Measurements from ENCODE around the gene UPB1.

UPB1 gene

DNA sequence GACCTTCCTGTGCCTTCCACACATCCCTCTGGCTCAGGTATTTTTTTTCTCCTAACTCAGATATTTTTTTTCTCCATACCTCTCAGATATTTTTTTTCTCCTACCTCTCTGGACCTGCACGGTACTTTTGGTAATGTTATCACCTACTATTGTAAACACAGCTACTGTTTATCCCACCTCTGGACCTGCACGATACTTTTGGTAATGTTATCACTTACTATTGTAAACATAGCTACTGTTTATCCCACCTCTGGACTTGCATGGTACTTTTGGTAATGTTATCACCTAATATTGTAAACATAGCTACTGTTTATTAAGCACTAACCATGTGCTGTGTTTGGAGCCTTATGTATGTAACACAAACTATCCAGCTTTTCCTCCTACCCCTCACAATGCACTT is 12.1 kb upstream of the UPB1 start:
- TF ChIP-seq CTCF (IDR thresholded peaks at IDR 0.05): no peak

GRCh38 chr22:24483976-24484545 is 11.1 kb upstream of the UPB1 start:
- TF ChIP-seq CTCF (IDR thresholded peaks at IDR 0.05): no peak

DNA sequence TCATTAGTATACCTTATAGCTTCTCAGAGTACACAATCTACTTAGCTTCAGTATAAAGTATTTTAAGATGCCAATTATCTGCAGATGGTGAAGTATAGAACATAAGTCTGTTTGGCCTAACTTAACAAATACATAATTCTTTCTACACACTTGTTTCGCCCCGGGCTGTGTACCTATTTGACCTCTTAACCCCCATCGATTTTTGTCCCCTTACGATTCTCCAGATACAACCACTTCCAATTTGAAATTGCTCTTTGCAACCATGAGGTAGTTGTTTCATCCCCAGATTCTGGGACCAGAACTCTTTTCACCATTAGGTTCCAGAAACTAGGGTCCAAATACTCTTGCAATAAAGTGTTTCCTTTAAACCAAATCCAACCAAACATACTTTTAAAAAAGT is 10.0 kb upstream of the UPB1 start:
- no peak for TF ChIP-seq CTCF (IDR thresholded peaks at IDR 0.05)

GRCh38 chr22:24485608-24486007 is 9.5 kb upstream of the UPB1 start:
- no peak for TF ChIP-seq CTCF (IDR thresholded peaks at IDR 0.05)

- no peak for TF ChIP-seq CTCF (IDR thresholded peaks at IDR 0.05)
Measured at GRCh38 chr22:24486501-24486921, 8.6 kb upstream of the UPB1 start.

DNA sequence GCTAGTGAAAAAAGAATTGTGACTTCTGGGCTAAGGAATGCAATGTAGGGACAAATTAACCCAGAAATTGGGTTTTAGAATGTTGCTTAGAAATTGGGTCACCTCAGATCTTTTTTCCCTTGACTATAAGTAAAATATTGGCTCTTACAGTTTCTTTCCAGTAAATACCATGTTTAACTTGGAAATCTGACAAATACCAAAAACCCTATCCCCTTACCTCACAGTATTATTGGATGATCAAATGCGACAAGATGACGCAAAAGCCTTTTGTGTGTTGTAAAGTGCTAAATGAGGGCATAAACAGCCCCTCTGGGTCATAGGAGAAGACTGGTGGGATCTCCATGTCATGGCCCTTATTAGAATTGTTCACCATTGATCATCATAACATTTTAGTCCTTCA is 6.1 kb upstream of the UPB1 start:
- TF ChIP-seq CTCF (IDR thresholded peaks at IDR 0.05): no peak

DNA sequence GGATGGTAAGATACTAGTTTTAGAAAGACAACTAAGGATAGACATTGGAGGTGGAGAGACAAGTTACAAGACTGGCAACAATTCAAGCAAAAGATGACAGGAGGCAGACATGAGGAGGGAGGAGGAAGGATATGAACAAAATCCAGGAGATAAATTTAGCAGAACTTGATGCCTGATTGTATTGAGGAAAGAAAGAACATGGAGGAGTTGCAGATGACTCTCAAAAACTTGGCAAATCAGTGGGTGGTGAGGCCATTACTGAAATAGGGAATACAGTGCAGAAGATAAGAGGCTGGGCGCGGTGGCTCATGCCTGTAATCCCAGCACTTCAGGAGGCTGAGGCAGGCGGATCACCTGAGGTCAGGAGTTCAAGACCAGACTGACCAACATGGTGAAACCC is 2.7 kb upstream of the UPB1 start:
- TF ChIP-seq CTCF (IDR thresholded peaks at IDR 0.05): no peak

DNA sequence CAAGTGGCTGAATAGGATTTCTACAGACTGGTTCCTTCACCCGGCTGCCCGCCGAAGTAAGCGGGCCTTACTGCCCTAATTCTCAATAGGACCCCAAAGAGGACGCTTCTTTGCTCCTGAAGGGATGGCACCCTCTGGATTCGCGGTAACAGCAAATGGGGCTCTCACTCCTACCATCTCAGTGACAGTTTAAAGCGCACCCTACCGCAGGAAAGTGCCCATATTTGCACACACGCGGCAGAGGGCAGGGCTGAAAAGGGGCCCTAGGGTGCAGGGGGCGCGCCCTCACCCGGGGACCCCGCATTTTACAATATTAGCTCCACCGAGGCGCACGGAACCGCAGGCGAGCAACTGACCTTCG is 985 bp upstream of the UPB1 start:
- TF ChIP-seq CTCF (IDR thresholded peaks at IDR 0.05): no peak

Measured in LNCAP (cell line).